Measurements from ENCODE around the gene TECPR2.
A peak's percentile ranks its signal among the peaks of the same experiment; 100 is the strongest.

TECPR2 gene

GRCh38 chr14:102464846-102465341 is 102.2 kb downstream of the TECPR2 start:
- H3K23ac ChIP-seq (ENCODE audit: low read length) = no peak overlapping the region
- H3K4me2 ChIP-seq (ENCODE audit: low read length) = no peak overlapping the region
- no peak overlapping the region for H4K91ac ChIP-seq (ENCODE audit: low read depth, low read length)
- no peak overlapping the region for H3K14ac ChIP-seq (ENCODE audit: low read length)
- peaks cover 2% of the 10 kb centered on the region for H3K9me3 ChIP-seq (ENCODE audit: insufficient read depth, low read depth, low read length)
- H3K4me1 ChIP-seq (ENCODE audit: control insufficient read depth in 1 of 2, insufficient read depth in 2 of 2, low read length in 2 of 2) = no peaks in the 10 kb centered on the region
- H3K27me3 ChIP-seq (ENCODE audit: insufficient read depth, low read length) = no peaks in the 10 kb centered on the region
- H2BK12ac ChIP-seq (ENCODE audit: low read length) = no peak overlapping the region
- no peak overlapping the region for H4K12ac ChIP-seq (ENCODE audit: low read depth, low read length)
- H2AFZ ChIP-seq (ENCODE audit: insufficient read depth, low read length, poor library complexity) = no peak overlapping the region
- H3K9ac ChIP-seq (ENCODE audit: low read length) = no peak overlapping the region
- H4K8ac ChIP-seq (ENCODE audit: low read depth, low read length) = no peak overlapping the region
- H3K79me1 ChIP-seq (ENCODE audit: low read length) = peaks cover 1% of the 10 kb centered on the region
- no peak overlapping the region for H3K27ac ChIP-seq (ENCODE audit: low read depth, low read length)
- no peak overlapping the region for H3K4ac ChIP-seq (ENCODE audit: low read depth, low read length)
- H2BK120ac ChIP-seq (ENCODE audit: insufficient read depth, low read length, poor library complexity) = no peak overlapping the region
- no peak for DNase-seq
- no peak overlapping the region for H2AK5ac ChIP-seq (ENCODE audit: low read length)
- H3K79me2 ChIP-seq (ENCODE audit: control insufficient read depth, insufficient read depth, low read length, poor library complexity) = no peaks in the 10 kb centered on the region
- H2BK5ac ChIP-seq (ENCODE audit: low read depth, low read length, poor library complexity) = no peak overlapping the region
- WGBS (ENCODE audit: extremely low coverage, insufficient coverage, insufficient read length) = no CpG with 5 or more reads among the region's 6 CpGs
- no peak overlapping the region for H3K4me3 ChIP-seq (ENCODE audit: low read depth, low read length)
- H3K18ac ChIP-seq (ENCODE audit: low read length) = no peak overlapping the region
- H3K36me3 ChIP-seq (ENCODE audit: control insufficient read depth in 1 of 2, insufficient read depth in 2 of 2, low read length in 2 of 2) = peaks cover 14 to 15% of the 10 kb centered on the region in 2 experiments

- H3K18ac ChIP-seq (ENCODE audit: low read length) = no peak overlapping the region
- H4K91ac ChIP-seq (ENCODE audit: low read depth, low read length) = no peak overlapping the region
- H2AFZ ChIP-seq (ENCODE audit: insufficient read depth, low read length, poor library complexity) = no peak overlapping the region
Measured at GRCh38 chr14:102469261-102469660, 106.5 kb downstream of the TECPR2 start.

GRCh38 chr14:102471921-102472790 is 109.4 kb downstream of the TECPR2 start:
- no peak for DNase-seq
- Histone ChIP-seq H2BK120ac (ENCODE audit: insufficient read depth, low read length, poor library complexity) (no peak overlapping the region), H3K4me3 (ENCODE audit: low read depth, low read length) (no peak overlapping the region), H3K9ac (ENCODE audit: low read length) (no peak overlapping the region), H2AK5ac (ENCODE audit: low read length) (no peak overlapping the region), H3K4me2 (ENCODE audit: low read length) (no peak overlapping the region), H2BK12ac (ENCODE audit: low read length) (no peak overlapping the region), H2AFZ (ENCODE audit: insufficient read depth, low read length, poor library complexity) (no peak overlapping the region), H4K91ac (ENCODE audit: low read depth, low read length) (no peak overlapping the region), H3K4me1 (ENCODE audit: control insufficient read depth in 1 of 2, insufficient read depth in 2 of 2, low read length in 2 of 2) (peaks cover 0 to 3% of the 10 kb centered on the region in 2 experiments), H3K9me3 (ENCODE audit: insufficient read depth, low read depth, low read length) (peaks cover 2% of the 10 kb centered on the region), H3K79me2 (ENCODE audit: control insufficient read depth, insufficient read depth, low read length, poor library complexity) (no peaks in the 10 kb centered on the region), H3K27ac (ENCODE audit: low read depth, low read length) (no peak overlapping the region), H3K18ac (ENCODE audit: low read length) (no peak overlapping the region), H3K79me1 (ENCODE audit: low read length) (peaks cover 1% of the 10 kb centered on the region), H2BK5ac (ENCODE audit: low read depth, low read length, poor library complexity) (no peak overlapping the region), H4K8ac (ENCODE audit: low read depth, low read length) (no peak overlapping the region), H3K27me3 (ENCODE audit: insufficient read depth, low read length) (no peaks in the 10 kb centered on the region), H3K36me3 (ENCODE audit: control insufficient read depth in 1 of 2, insufficient read depth in 2 of 2, low read length in 2 of 2) (peaks cover 2 to 7% of the 10 kb centered on the region in 2 experiments), H4K12ac (ENCODE audit: low read depth, low read length) (no peak overlapping the region), H3K23ac (ENCODE audit: low read length) (no peak overlapping the region), H3K14ac (ENCODE audit: low read length) (no peak overlapping the region), H3K4ac (ENCODE audit: low read depth, low read length) (no peak overlapping the region)
- WGBS (ENCODE audit: extremely low coverage, insufficient coverage, insufficient read length) = no CpG with 5 or more reads among the region's 8 CpGs

More at GRCh38 chr14:102469261-102469660, 106.5 kb downstream of the TECPR2 start:
- Histone ChIP-seq H3K4me1 (ENCODE audit: control insufficient read depth in 1 of 2, insufficient read depth in 2 of 2, low read length in 2 of 2) (peaks cover 0 to 3% of the 10 kb centered on the region in 2 experiments), H2BK120ac (ENCODE audit: insufficient read depth, low read length, poor library complexity) (no peak overlapping the region), H4K12ac (ENCODE audit: low read depth, low read length) (no peak overlapping the region), H3K14ac (ENCODE audit: low read length) (no peak overlapping the region), H2BK12ac (ENCODE audit: low read length) (no peak overlapping the region), H3K23ac (ENCODE audit: low read length) (no peak overlapping the region), H2AK5ac (ENCODE audit: low read length) (no peak overlapping the region), H4K8ac (ENCODE audit: low read depth, low read length) (no peak overlapping the region), H3K27ac (ENCODE audit: low read depth, low read length) (peak overlapping the region; percentile 91), H3K9ac (ENCODE audit: low read length) (no peak overlapping the region), H3K4me2 (ENCODE audit: low read length) (peak overlapping the region; percentile 61), H3K27me3 (ENCODE audit: insufficient read depth, low read length) (no peaks in the 10 kb centered on the region), H3K36me3 (ENCODE audit: control insufficient read depth in 1 of 2, insufficient read depth in 2 of 2, low read length in 2 of 2) (peaks cover 11 to 13% of the 10 kb centered on the region in 2 experiments), H3K4ac (ENCODE audit: low read depth, low read length) (no peak overlapping the region), H3K4me3 (ENCODE audit: low read depth, low read length) (no peak overlapping the region), H3K79me2 (ENCODE audit: control insufficient read depth, insufficient read depth, low read length, poor library complexity) (no peaks in the 10 kb centered on the region), H3K9me3 (ENCODE audit: insufficient read depth, low read depth, low read length) (peaks cover 3% of the 10 kb centered on the region), H3K79me1 (ENCODE audit: low read length) (peaks cover 1% of the 10 kb centered on the region), H2BK5ac (ENCODE audit: low read depth, low read length, poor library complexity) (no peak overlapping the region)
- DNase-seq = peak in 1 of 2 donors; percentile 87
- WGBS (ENCODE audit: extremely low coverage, insufficient coverage, insufficient read length) = no CpG with 5 or more reads among the region's 1 CpG

GRCh38 chr14:102472791-102473150 is 110.0 kb downstream of the TECPR2 start:
- Histone ChIP-seq H3K4me2 (ENCODE audit: low read length) (no peak overlapping the region), H4K12ac (ENCODE audit: low read depth, low read length) (no peak overlapping the region), H3K4me1 (ENCODE audit: control insufficient read depth in 1 of 2, insufficient read depth in 2 of 2, low read length in 2 of 2) (peaks cover 0 to 3% of the 10 kb centered on the region in 2 experiments), H3K4me3 (ENCODE audit: low read depth, low read length) (no peak overlapping the region), H4K91ac (ENCODE audit: low read depth, low read length) (no peak overlapping the region), H3K18ac (ENCODE audit: low read length) (no peak overlapping the region), H4K8ac (ENCODE audit: low read depth, low read length) (no peak overlapping the region), H3K9me3 (ENCODE audit: insufficient read depth, low read depth, low read length) (peaks cover 2% of the 10 kb centered on the region), H2BK5ac (ENCODE audit: low read depth, low read length, poor library complexity) (no peak overlapping the region), H2AK5ac (ENCODE audit: low read length) (no peak overlapping the region), H3K79me2 (ENCODE audit: control insufficient read depth, insufficient read depth, low read length, poor library complexity) (no peaks in the 10 kb centered on the region), H2BK120ac (ENCODE audit: insufficient read depth, low read length, poor library complexity) (no peak overlapping the region), H3K27me3 (ENCODE audit: insufficient read depth, low read length) (no peaks in the 10 kb centered on the region), H3K79me1 (ENCODE audit: low read length) (peaks cover 1% of the 10 kb centered on the region), H3K36me3 (ENCODE audit: control insufficient read depth in 1 of 2, insufficient read depth in 2 of 2, low read length in 2 of 2) (peaks cover 2 to 3% of the 10 kb centered on the region in 2 experiments), H2AFZ (ENCODE audit: insufficient read depth, low read length, poor library complexity) (no peak overlapping the region), H3K4ac (ENCODE audit: low read depth, low read length) (no peak overlapping the region), H2BK12ac (ENCODE audit: low read length) (no peak overlapping the region), H3K27ac (ENCODE audit: low read depth, low read length) (no peak overlapping the region), H3K23ac (ENCODE audit: low read length) (no peak overlapping the region), H3K14ac (ENCODE audit: low read length) (no peak overlapping the region), H3K9ac (ENCODE audit: low read length) (no peak overlapping the region)
- no CpG with 5 or more reads among the region's 9 CpGs for WGBS (ENCODE audit: extremely low coverage, insufficient coverage, insufficient read length)
- DNase-seq = no peak
